SK-N-SH (cell line): ENCODE data around the gene RBM28. TPM values are rescaled to one million over a fixed set of nuclear protein-coding genes. Genes with fewer than 3 reads are reported as not detected.
A peak's percentile ranks its signal among the peaks of the same experiment; 100 is the strongest.

Source experiments
- CTCF ChIA-PET: fragments of 300-600, 350-600 bp; formaldehyde crosslinking; extraction: SDS; loops from one replicate; lab custom pipeline; 2021; lab: Yijun Ruan, JAX
- POLR2A ChIA-PET: fragments of 350-600 bp; sonication (Branson Sonifier 250); formaldehyde crosslinking; extraction: SDS; loops from one replicate; lab custom pipeline; 2020; ENCODE audit warnings: antibody characterized with exemption, inconsistent platforms; lab: Yijun Ruan, JAX
- DNase-seq: peaks from one replicate; pipeline ENCODE4 v3.0.0; 2012
- H2AFZ ChIP-seq: fragments of 200-600 bp; sonication (generic); 2 replicates; pipeline ENCODE4 v1.8.1; 2016; ENCODE audit warnings: antibody characterized with exemption, mild to moderate bottlenecking, low read depth
- H3F3A ChIP-seq: fragments of 200-600 bp; sonication (generic); replicated peaks from 2 replicates; pipeline ENCODE3; 2016; ENCODE audit warnings: antibody characterized with exemption, mild to moderate bottlenecking; ENCODE audit not compliant: insufficient read depth
- H3K27ac ChIP-seq, 2 experiments: fragments of 200-500 bp in 1 of 2; fragments of 200-600 bp in 1 of 2; sonication (Bioruptor generic) in 1 of 2; sonication (generic), shearing (Covaris generic) in 1 of 2; 2 replicates each; pipeline versions ENCODE4 v1.5.1 to v1.6.1; 2014 to 2016; ENCODE audit warnings: low read depth in 2 of 2, inconsistent platforms in 1 of 2, low read length in 1 of 2, mild to moderate bottlenecking in 1 of 2, mixed read lengths in 1 of 2
- H3K27me3 ChIP-seq: fragments of 200-600 bp; sonication (generic), shearing (Covaris generic); 2 replicates; pipeline ENCODE4 v1.6.1; 2016; ENCODE audit warnings: mixed run types; ENCODE audit not compliant: insufficient read depth
- H3K36me3 ChIP-seq, 2 experiments: fragments of 200-500 bp in 1 of 2; fragments of 200-600 bp in 1 of 2; sonication (Bioruptor generic) in 1 of 2; sonication (generic) in 1 of 2; replicated peaks in 1 of 2; 2 replicates each; pipeline versions ENCODE3 to v1.5.1; 2014 to 2016; ENCODE audit warnings: low read length in 1 of 2, mild to moderate bottlenecking in 1 of 2; ENCODE audit not compliant: insufficient read depth in 2 of 2, control insufficient read depth in 1 of 2
- H3K4me1 ChIP-seq, 2 experiments: fragments of 200-500 bp in 1 of 2; fragments of 200-600 bp in 1 of 2; sonication (Bioruptor generic) in 1 of 2; sonication (generic), shearing (Covaris generic) in 1 of 2; 2 replicates each; pipeline versions ENCODE4 v1.5.1 to v1.6.1; 2014 to 2016; ENCODE audit warnings: low read depth in 1 of 2, low read length in 1 of 2, mixed run types in 1 of 2; ENCODE audit not compliant: insufficient read depth in 2 of 2, control insufficient read depth in 1 of 2
- H3K4me2 ChIP-seq: fragments of 200-600 bp; sonication (generic), shearing (Covaris generic); 2 replicates; pipeline ENCODE4 v1.6.1; 2017; ENCODE audit warnings: mixed run types
- H3K4me3 ChIP-seq, 2 experiments: fragments of 200-500 bp in 1 of 2; fragments of 200-600 bp in 1 of 2; sonication (Bioruptor generic) in 1 of 2; sonication (generic), shearing (Covaris generic) in 1 of 2; 2 replicates each; pipeline versions ENCODE4 v1.5.1 to v1.8.1; 2014 to 2016; ENCODE audit warnings: low read depth in 2 of 2, inconsistent platforms in 1 of 2, low read length in 1 of 2, mild to moderate bottlenecking in 1 of 2, mixed read lengths in 1 of 2, moderate library complexity in 1 of 2
- H3K79me2 ChIP-seq: fragments of 200-600 bp; sonication (generic); 2 replicates; pipeline ENCODE4 v1.8.1; 2017; ENCODE audit warnings: mild to moderate bottlenecking; ENCODE audit not compliant: insufficient read depth
- H3K9ac ChIP-seq: fragments of 200-600 bp; sonication (generic); 2 replicates; pipeline ENCODE4 v1.6.1; 2017; ENCODE audit warnings: mixed run types
- H3K9me2 ChIP-seq: fragments of 200-600 bp; sonication (generic); 2 replicates; pipeline ENCODE4 v1.6.1; 2017; ENCODE audit warnings: mixed run types
- H3K9me3 ChIP-seq: fragments of 200-600 bp; sonication (generic); 2 replicates; pipeline ENCODE4 v1.6.1; 2017; ENCODE audit warnings: mixed run types, mild to moderate bottlenecking, moderate library complexity
- H4K20me1 ChIP-seq: fragments of 200-600 bp; sonication (generic); 2 replicates; pipeline ENCODE4 v1.6.1; 2017; ENCODE audit warnings: mild to moderate bottlenecking, mixed run types; ENCODE audit not compliant: insufficient read depth
- CTCF ChIP-seq: fragments of 200-600 bp; sonication (generic); IDR thresholded peaks from 2 replicates; pipeline ENCODE4 v1.6.1; 2017; ENCODE audit warnings: antibody characterized with exemption, mild to moderate bottlenecking, moderate library complexity
- EZH2phosphoT487 ChIP-seq: fragments of 200-600 bp; sonication (generic); IDR thresholded peaks from 2 replicates; pipeline ENCODE4 v1.6.1; 2017; ENCODE audit warnings: low read depth, mixed run types, mild to moderate bottlenecking, antibody characterized with exemption, moderate library complexity, borderline replicate concordance
- FOSL2 ChIP-seq: IDR thresholded peaks from 2 replicates; pipeline ENCODE4 v1.4.0; 2012; ENCODE audit warnings: low read depth, mild to moderate bottlenecking, moderate library complexity, borderline replicate concordance
- FOXJ3 ChIP-seq: sonication (generic); formaldehyde crosslinking; IDR thresholded peaks from 2 replicates; pipeline ENCODE4 v1.5.1; 2020; ENCODE audit warnings: mild to moderate bottlenecking, missing genetic modification reagents
- GABPA ChIP-seq: IDR thresholded peaks from 2 replicates; pipeline ENCODE4 v1.4.0; 2012; ENCODE audit warnings: low read depth, mild to moderate bottlenecking
- GATA2 ChIP-seq: sonication (generic); formaldehyde crosslinking; IDR thresholded peaks from 2 replicates; pipeline ENCODE4 v1.5.0; 2020; ENCODE audit warnings: mild to moderate bottlenecking, missing genetic modification reagents
- IRF3 ChIP-seq: fragments of 150-350 bp; IDR thresholded peaks from 2 replicates; pipeline ENCODE4 v1.6.1; 2016; ENCODE audit warnings: mild to moderate bottlenecking, low read depth, low read length
- MEF2A ChIP-seq: IDR thresholded peaks from 2 replicates; pipeline ENCODE4 v1.4.0; 2012; ENCODE audit warnings: low read depth, borderline replicate concordance
- NRF1 ChIP-seq: IDR thresholded peaks from 2 replicates; pipeline ENCODE4 v1.6.1; 2012; ENCODE audit warnings: low read depth, mild to moderate bottlenecking, low read length
- PBX3 ChIP-seq: IDR thresholded peaks from 2 replicates; pipeline ENCODE4; 2012
- RAD21 ChIP-seq: IDR thresholded peaks from 2 replicates; pipeline ENCODE4 v1.6.1; 2012; ENCODE audit warnings: mild to moderate bottlenecking, low read length
- REST ChIP-seq: IDR thresholded peaks from 2 replicates; pipeline ENCODE4 v1.6.1; 2012; ENCODE audit warnings: mild to moderate bottlenecking, low read depth, low read length, moderate library complexity
- RFX5 ChIP-seq: IDR thresholded peaks from 2 replicates; pipeline ENCODE4 v1.6.1; 2012; ENCODE audit warnings: mild to moderate bottlenecking, improper control_type of control experiment, low read length
- RXRA ChIP-seq: IDR thresholded peaks from 2 replicates; pipeline ENCODE4 v1.4.0; 2012; ENCODE audit warnings: low read depth, mild to moderate bottlenecking, borderline replicate concordance
- SMC3 ChIP-seq: IDR thresholded peaks from 2 replicates; pipeline ENCODE4 v1.6.1; 2012; ENCODE audit warnings: low read depth, low read length, improper control_type of control experiment
- TAF1 ChIP-seq: IDR thresholded peaks from 2 replicates; pipeline ENCODE4 v1.6.1; 2012; ENCODE audit warnings: low read depth, mild to moderate bottlenecking, low read length, moderate library complexity, borderline replicate concordance
- USF1 ChIP-seq: IDR thresholded peaks from 2 replicates; pipeline ENCODE4 v1.4.0; 2012; ENCODE audit warnings: low read depth, borderline replicate concordance
- YY1 ChIP-seq: IDR thresholded peaks from 2 replicates; pipeline ENCODE4 v1.4.0; 2012; ENCODE audit warnings: low read depth, mild to moderate bottlenecking
- ZBTB33 ChIP-seq: IDR thresholded peaks from 2 replicates; pipeline ENCODE4 v1.4.0; 2012; ENCODE audit warnings: low read depth, borderline replicate concordance
- WGBS: methylation state at CpG from one replicate; pipeline ENCODE4 v1.1.6; 2017; ENCODE audit warnings: low lambda C conversion rate; 5-methylcytosine and 5-hydroxymethylcytosine counted together
- polyA plus RNA-seq, 3 experiments: library from polyadenylated mRNA; depleted of rRNA; stranded (reverse); fragments of >200 nt; gene quantifications; 2 replicates each; pipeline ENCODE4 v1.2.3, GENCODE V29; 2012

RBM28 gene
- polyA plus RNA-seq, 1 of the 3 experiments (the other 2 are of a cell fraction): 29.1 TPM

GRCh38 chr7:128387216-128388144 is 43.8 kb upstream of the RBM28 start:
- Histone ChIP-seq H4K20me1 (no peaks in the 10 kb centered on the region), H3K79me2 (no peaks in the 10 kb centered on the region), H3K4me1 (peaks cover 0 to 41% of the 10 kb centered on the region in 2 experiments; a peak in 1 of 4 replicates), H2AFZ (no peak overlapping the region), H3K9me3 (no peaks in the 10 kb centered on the region), H3F3A (peaks cover 8% of the 10 kb centered on the region), H3K4me2 (no peak overlapping the region), H3K9ac (no peak overlapping the region), H3K36me3 (peaks cover 0 to 5% of the 10 kb centered on the region in 2 experiments), H3K9me2 (no peaks in the 10 kb centered on the region), H3K27ac (peak overlapping the region in 1 of 2 experiments; percentile 94; a peak in 2 of 4 replicates), H3K27me3 (no peaks in the 10 kb centered on the region), H3K4me3 (peak overlapping the region in 1 of 2 experiments; percentile 16; a peak in 2 of 4 replicates)
- 18% methylated on average over 24 of the region's 24 CpGs for WGBS
- DNase-seq: peak; percentile 99
- ChIA-PET POLR2A (interaction anchor here (0.5 to 6.6 kb wide), 9 partner anchors 9 to 43 kb away, joined by 3 to 107 read pairs (median 5); partner anchors contain the start of genes PRRT4 and RBM28), CTCF (interaction anchor here (0.5 to 50.3 kb wide), 20 partner anchors 8 to 564 kb away, joined by 3 to 1901 read pairs (median 5); partner anchors contain the start of genes ATP6V1F, IMPDH1, PRRT4 and RBM28)
- TF ChIP-seq FOXJ3 (CRISPR knock-in tag) (no peak), ZBTB33 (no peak), RXRA (no peak), IRF3 (no peak), USF1 (no peak), FOSL2 (no peak), RAD21 (peak; percentile 99), EZH2phosphoT487 (no peak), YY1 (no peak), SMC3 (peak; percentile 99), PBX3 (no peak), MEF2A (no peak), REST (no peak), CTCF (peak; percentile 98), RFX5 (peak; percentile 96), GABPA (no peak), TAF1 (no peak), GATA2 (CRISPR knock-in tag) (no peak), NRF1 (peak; percentile 30; the same call in 1 of the 2 replicates)
